ENCODE data around the gene CNNM2. TPM values are rescaled to one million over a fixed set of nuclear protein-coding genes. Genes with fewer than 3 reads are reported as not detected.
"Not testable (repeated sequence)": the region's sequence is repeated elsewhere in the genome, so short reads cannot be mapped to it uniquely, and the experiment has no call there.

Gene CNNM2
- total RNA-seq, 1 experiment from 2014 or later = 7.2 TPM

- Histone ChIP-seq H3K4me1 (ENCODE audit: insufficient read depth, low read length) (no peaks in the 10 kb centered on the region), H2AFZ (ENCODE audit: low read length) (no peak overlapping the region), H3K9me3 (ENCODE audit: low read length) (no peaks in the 10 kb centered on the region), H3K36me3 (ENCODE audit: low read depth, low read length) (no peaks in the 10 kb centered on the region), H3K79me2 (ENCODE audit: low read length) (no peaks in the 10 kb centered on the region), H3K4me3 (ENCODE audit: low read length) (no peak overlapping the region), H3K27me3 (ENCODE audit: low read length) (no peaks in the 10 kb centered on the region), H3F3A (ENCODE audit: low read length, unreplicated experiment) (no peaks in the 10 kb centered on the region), H4K20me1 (ENCODE audit: low read length) (no peaks in the 10 kb centered on the region), H3K9me2 (replicated peaks; ENCODE audit: low read length) (no peaks in the 10 kb centered on the region), H3K9ac (ENCODE audit: low read length) (no peak overlapping the region), H3K27ac (ENCODE audit: low read length) (no peak overlapping the region), H3K4me2 (ENCODE audit: low read length) (no peak overlapping the region)
- no peak for DNase-seq
- no peak for ATAC-seq
- intact Hi-C loops (cut with micrococcal nuclease) = loop anchor here (10.0 kb wide), 1 partner anchor 57 kb away; no protein-coding TSS in a partner anchor
- TF ChIP-seq CTCF (conservative IDR thresholded peaks at IDR 0.05; ENCODE audit: low read depth, low read length) (no peak), EZH2 (IDR thresholded peaks at IDR 0.05; ENCODE audit: low read length, unreplicated experiment) (no peak), EZH2phosphoT487 (IDR thresholded peaks at IDR 0.05; ENCODE audit: borderline replicate concordance, low read length) (no peak)
- ChIA-PET POLR2A (ENCODE audit: unreplicated experiment) (no interaction called here), CTCF (no interaction called here)
- no TSS peak for BruUV-seq (replicated peaks)
Measured at GRCh38 chr10:102927311-102928010, 9.4 kb downstream of the CNNM2 start.

- CTCF ChIA-PET; ATAC-seq; H3K79me2 ChIP-seq (ENCODE audit: low read length): not testable (repeated sequence)
Measured at GRCh38 chr10:102928442-102928841, 10.3 kb downstream of the CNNM2 start.

GRCh38 chr10:102930720-102931119 lies 12.6 kb downstream of the CNNM2 start:
- H3K27me3 ChIP-seq (ENCODE audit: low read length) = no peaks in the 10 kb centered on the region
- no peaks in the 10 kb centered on the region for H3K79me2 ChIP-seq (ENCODE audit: low read length)
- BruUV-seq (replicated peaks) = no TSS peak
- CTCF ChIA-PET = no interaction called here
- POLR2A ChIA-PET (ENCODE audit: unreplicated experiment) = no interaction called here
- H3K36me3 ChIP-seq (ENCODE audit: low read depth, low read length) = no peaks in the 10 kb centered on the region
- intact Hi-C loops (cut with micrococcal nuclease) = no loop called here
- no peak overlapping the region for H2AFZ ChIP-seq (ENCODE audit: low read length)
- no peaks in the 10 kb centered on the region for H3K9me2 ChIP-seq (replicated peaks; ENCODE audit: low read length)
- no peak for TF ChIP-seq EZH2 (IDR thresholded peaks at IDR 0.05; ENCODE audit: low read length, unreplicated experiment)
- no peak for TF ChIP-seq CTCF (conservative IDR thresholded peaks at IDR 0.05; ENCODE audit: low read depth, low read length)
- TF ChIP-seq EZH2phosphoT487 (IDR thresholded peaks at IDR 0.05; ENCODE audit: borderline replicate concordance, low read length) = no peak
- H3K4me2 ChIP-seq (ENCODE audit: low read length) = no peak overlapping the region
- H3K9me3 ChIP-seq (ENCODE audit: low read length) = no peaks in the 10 kb centered on the region
- DNase-seq = no peak
- H4K20me1 ChIP-seq (ENCODE audit: low read length) = no peaks in the 10 kb centered on the region
- H3K4me1 ChIP-seq (ENCODE audit: insufficient read depth, low read length) = no peaks in the 10 kb centered on the region
- no peaks in the 10 kb centered on the region for H3F3A ChIP-seq (ENCODE audit: low read length, unreplicated experiment)
- no peak overlapping the region for H3K27ac ChIP-seq (ENCODE audit: low read length)
- no peak overlapping the region for H3K9ac ChIP-seq (ENCODE audit: low read length)
- no peak overlapping the region for H3K4me3 ChIP-seq (ENCODE audit: low read length)
- no peak for ATAC-seq

More at GRCh38 chr10:102928442-102928841, 10.3 kb downstream of the CNNM2 start:
- POLR2A ChIA-PET (ENCODE audit: unreplicated experiment); H3K36me3 ChIP-seq (ENCODE audit: low read depth, low read length); BruUV-seq (replicated peaks); H3K9me3 ChIP-seq (ENCODE audit: low read length); DNase-seq; H3F3A ChIP-seq (ENCODE audit: low read length, unreplicated experiment); H3K4me3 ChIP-seq (ENCODE audit: low read length); H3K27ac ChIP-seq (ENCODE audit: low read length); H3K4me2 ChIP-seq (ENCODE audit: low read length); H4K20me1 ChIP-seq (ENCODE audit: low read length); H3K27me3 ChIP-seq (ENCODE audit: low read length); H3K9me2 ChIP-seq (replicated peaks; ENCODE audit: low read length); H3K4me1 ChIP-seq (ENCODE audit: insufficient read depth, low read length); H3K9ac ChIP-seq (ENCODE audit: low read length); H2AFZ ChIP-seq (ENCODE audit: low read length): not testable (repeated sequence)
- intact Hi-C loops (cut with micrococcal nuclease) = loop anchor here (10.0 kb wide), 1 partner anchor 56 kb away; no protein-coding TSS in a partner anchor
